Activated CD4-positive, alpha-beta T cell treated with anti-CD3 and anti-CD28 coated beads for 24 hours (primary cell): ENCODE data around the gene FGGY.
"Not testable (repeated sequence)": the region's sequence is repeated elsewhere in the genome, so short reads cannot be mapped to it uniquely, and the experiment has no call there.

ENCODE experiments used
- DNase-seq, 2 donors: peaks; one replicate each; pipeline ENCODE4 v3.0.0-alpha.2; 2020; ENCODE audit warnings: low read depth in 2 of 2

Gene FGGY

GRCh38 chr1:59443310-59443709, 146.4 kb downstream of the FGGY start:
- DNase-seq: no peak

GRCh38 chr1:59444520-59444919, 147.6 kb downstream of the FGGY start:
- DNase-seq: no peak

- no peak for DNase-seq
Observed at GRCh38 chr1:59445040-59445439, 148.1 kb downstream of the FGGY start.

- DNase-seq: no peak
Observed at GRCh38 chr1:59446257-59446901, 149.5 kb downstream of the FGGY start.

- DNase-seq: no peak
Observed at GRCh38 chr1:59452026-59452425, 155.1 kb downstream of the FGGY start.

GRCh38 chr1:59452559-59452958, 155.7 kb downstream of the FGGY start:
- no peak for DNase-seq

- no peak for DNase-seq
Observed at GRCh38 chr1:59453297-59453968, 156.5 kb downstream of the FGGY start.

GRCh38 chr1:59455206-59455605, 158.3 kb downstream of the FGGY start:
- no peak for DNase-seq

- DNase-seq: no peak
Observed at GRCh38 chr1:59457786-59458185, 160.9 kb downstream of the FGGY start.

- DNase-seq: no peak
Observed at GRCh38 chr1:59458884-59459283, 162.0 kb downstream of the FGGY start.

- DNase-seq: not testable (repeated sequence)
Observed at GRCh38 chr1:59462942-59463341, 166.0 kb downstream of the FGGY start.

- not testable (repeated sequence) for DNase-seq
Observed at GRCh38 chr1:59465478-59465877, 168.6 kb downstream of the FGGY start.

- no peak for DNase-seq
Observed at GRCh38 chr1:59468828-59469428, 172.0 kb downstream of the FGGY start.

GRCh38 chr1:59471991-59472570, 175.2 kb downstream of the FGGY start:
- not testable (repeated sequence) for DNase-seq

GRCh38 chr1:59473831-59474230, 176.9 kb downstream of the FGGY start:
- DNase-seq: no peak

GRCh38 chr1:59474496-59474895, 177.6 kb downstream of the FGGY start:
- DNase-seq: no peak

GRCh38 chr1:59475737-59476136, 178.8 kb downstream of the FGGY start:
- DNase-seq: no peak

GRCh38 chr1:59477286-59477685, 180.4 kb downstream of the FGGY start:
- DNase-seq: peak in 1 of 2 donors; percentile 15

- DNase-seq: no peak
Observed at GRCh38 chr1:59477867-59478266, 181.0 kb downstream of the FGGY start.

GRCh38 chr1:59478822-59479221, 181.9 kb downstream of the FGGY start:
- no peak for DNase-seq

- no peak for DNase-seq
Observed at GRCh38 chr1:59480188-59480888, 183.4 kb downstream of the FGGY start.

GRCh38 chr1:59481881-59482505, 185.1 kb downstream of the FGGY start:
- no peak for DNase-seq
